ENCODE data around the gene SYT11. TPM values are rescaled to one million over a fixed set of nuclear protein-coding genes. Genes with fewer than 3 reads are reported as not detected.
A peak's percentile ranks its signal among the peaks of the same experiment; 100 is the strongest.

SYT11 gene
- polyA plus RNA-seq, 2 of the 4 experiments (the other 2 are of a cell fraction): 2.5 to 2.8 TPM

- DNase-seq (ENCODE audit: low read depth in 1 of 2, low spot score in 1 of 2) (no peak), FAIRE-seq (no peak), ATAC-seq (peak; percentile 24 to 36; a peak in 3 of 6 replicates)
- TF ChIP-seq JUN (IDR thresholded peaks at IDR 0.05) (no peak), MAZ (IDR thresholded peaks at IDR 0.05; ENCODE audit: borderline replicate concordance, low read depth, low read length) (no peak), ZC3H11A (IDR thresholded peaks at IDR 0.05) (no peak), POLR2A (IDR thresholded peaks at IDR 0.05; ENCODE audit: low read length) (no peak), RNF2 (IDR thresholded peaks at IDR 0.05; ENCODE audit: borderline replicate concordance, low read depth) (no peak), MYC (IDR thresholded peaks at IDR 0.05; ENCODE audit: borderline replicate concordance, low read length) (no peak), ELK1 (IDR thresholded peaks at IDR 0.05; ENCODE audit: low read depth, low read length) (no peak), EHF (CRISPR knock-in tag; IDR thresholded peaks at IDR 0.05) (no peak), ZNF302 (CRISPR knock-in tag; IDR thresholded peaks at IDR 0.05) (no peak), JUNB (IDR thresholded peaks at IDR 0.05) (no peak), CHD4 (IDR thresholded peaks at IDR 0.05; ENCODE audit: borderline replicate concordance) (no peak), GATA3 (IDR thresholded peaks at IDR 0.05; ENCODE audit: borderline replicate concordance) (no peak), HDAC2 (IDR thresholded peaks at IDR 0.05) (no peak), RAD21 (conservative IDR thresholded peaks at IDR 0.05 in 1 of 2, IDR thresholded peaks at IDR 0.05 in 1 of 2) (no peak), NR3C1 (IDR thresholded peaks at IDR 0.05) (no peak), FOSB (CRISPR knock-in tag; IDR thresholded peaks at IDR 0.05) (no peak), PHF8 (IDR thresholded peaks at IDR 0.05; ENCODE audit: borderline replicate concordance, low read depth) (no peak), HOXB13 (CRISPR knock-in tag; IDR thresholded peaks at IDR 0.05; ENCODE audit: low read depth) (no peak), BHLHE40 (IDR thresholded peaks at IDR 0.05; ENCODE audit: low read depth, low read length) (no peak)
- ChIA-PET POLR2A (interaction anchor here (0.8 kb wide), 1 partner anchor 9 kb away, joined by 4 read pairs; no protein-coding TSS in a partner anchor), CTCF (interaction anchor here (0.5 to 1.4 kb wide), 5 partner anchors 12 to 341 kb away, joined by 3 to 4 read pairs (median 3); no protein-coding TSS in a partner anchor)
- H3K27ac ChIP-seq: no peak overlapping the region
- no peak overlapping the region for H3K4me2 ChIP-seq
- H3K4me1 ChIP-seq: no peaks in the 10 kb centered on the region
- 75% methylated on average over 9 of the region's 9 CpGs for WGBS (ENCODE audit: missing lambda C conversion rate)
- H3K4me3 ChIP-seq: no peak overlapping the region
- no peaks in the 10 kb centered on the region for H3K9me3 ChIP-seq
Measured at GRCh38 chr1:155884031-155884960, 24.9 kb downstream of the SYT11 start.

- no peak overlapping the region for H3K4me3 ChIP-seq
- CTCF ChIA-PET: interaction anchor here (0.5 to 1.0 kb wide), 3 partner anchors 13 to 340 kb away, joined by 3 to 4 read pairs (median 3); no protein-coding TSS in a partner anchor
- peaks cover 6% of the 10 kb centered on the region; the same call in 2 of the 3 replicates for H3K4me1 ChIP-seq
- TF ChIP-seq HOXB5 (CRISPR knock-in tag; IDR thresholded peaks at IDR 0.05): no peak
- TF ChIP-seq POLR2A (IDR thresholded peaks at IDR 0.05; ENCODE audit: low read length): no peak
- no peak for TF ChIP-seq PBX3 (IDR thresholded peaks at IDR 0.05)
- no peak overlapping the region for H3K4me2 ChIP-seq
- ATAC-seq (no peak), FAIRE-seq (no peak), DNase-seq (ENCODE audit: low read depth in 1 of 2, low spot score in 1 of 2) (no peak)
- H3K27ac ChIP-seq: no peak overlapping the region
- H3K9me3 ChIP-seq: no peaks in the 10 kb centered on the region
- POLR2A ChIA-PET: no interaction called here
Measured at GRCh38 chr1:155884982-155885381, 25.6 kb downstream of the SYT11 start.

- FAIRE-seq: no peak
- ATAC-seq: no peak
- Histone ChIP-seq H3K4me1 (peaks cover 25% of the 10 kb centered on the region), H3K9me3 (no peaks in the 10 kb centered on the region), H3K4me3 (no peak overlapping the region), H3K27ac (no peak overlapping the region), H3K4me2 (no peak overlapping the region)
- ChIA-PET CTCF (interaction anchor here (1.4 kb wide), 1 partner anchor 16 kb away, joined by 4 read pairs; no protein-coding TSS in a partner anchor), POLR2A (interaction anchor here (0.7 kb wide), 1 partner anchor 24 kb away, joined by 4 read pairs; no protein-coding TSS in a partner anchor)
- WGBS (ENCODE audit: missing lambda C conversion rate): over 99% methylated on average over 5 of the region's 5 CpGs
- no peak for DNase-seq (ENCODE audit: low read depth in 1 of 2, low spot score in 1 of 2)
- TF ChIP-seq BCL3 (IDR thresholded peaks at IDR 0.05) (no peak), HOXA7 (CRISPR knock-in tag; IDR thresholded peaks at IDR 0.05) (no peak), EHF (CRISPR knock-in tag; IDR thresholded peaks at IDR 0.05) (no peak), ZC3H11A (IDR thresholded peaks at IDR 0.05) (no peak), HES2 (IDR thresholded peaks at IDR 0.05) (no peak), CTCF (IDR thresholded peaks at IDR 0.05) (no peak), RFX5 (IDR thresholded peaks at IDR 0.05) (no peak), BHLHE40 (IDR thresholded peaks at IDR 0.05; ENCODE audit: low read depth, low read length) (no peak), JUN (IDR thresholded peaks at IDR 0.05) (no peak), KDM1A (IDR thresholded peaks at IDR 0.05; ENCODE audit: low read depth) (no peak), ESRRA (IDR thresholded peaks at IDR 0.05; ENCODE audit: borderline replicate concordance, low read length) (no peak)
Measured at GRCh38 chr1:155888481-155888880, 29.1 kb downstream of the SYT11 start.

Data from A549 (cell line).